ENCODE data around the gene TNFSF18.

The TNFSF18 gene

GRCh38 chr1:172993640-172994039, 57.1 kb downstream of the TNFSF18 start:
- no peak for TF ChIP-seq CTCF (IDR thresholded peaks at IDR 0.05)

- TF ChIP-seq CTCF (IDR thresholded peaks at IDR 0.05) = no peak
These were observed 58.9 kb downstream of the TNFSF18 start for GRCh38 chr1:172991674-172992400.

GRCh38 chr1:172990598-172991215, 60.0 kb downstream of the TNFSF18 start:
- TF ChIP-seq CTCF (IDR thresholded peaks at IDR 0.05) = no peak
